GM18858 (cell line): ENCODE results near the gene PTTG1IP.
"Not testable (repeated sequence)": the region's sequence is repeated elsewhere in the genome, so short reads cannot be mapped to it uniquely, and the experiment has no call there.

Experiments
- ATAC-seq: cut with Tn5 transposase; IDR thresholded peaks from one replicate; pipeline ENCODE4 v1.9.1; 2021; ENCODE audit not compliant: unreplicated experiment

The PTTG1IP gene

GRCh38 chr21:44886113-44887075, 12.9 kb upstream of the PTTG1IP start:
- no peak for ATAC-seq

GRCh38 chr21:44885615-44886014, 12.1 kb upstream of the PTTG1IP start:
- no peak for ATAC-seq

- no peak for ATAC-seq
These were observed 10.6 kb upstream of the PTTG1IP start for GRCh38 chr21:44884097-44884496.

GRCh38 chr21:44883250-44883649, 9.8 kb upstream of the PTTG1IP start:
- ATAC-seq, result no peak

- ATAC-seq, result no peak
These were observed 7.8 kb upstream of the PTTG1IP start for GRCh38 chr21:44881198-44881872.

- ATAC-seq, result no peak
These were observed 7.1 kb upstream of the PTTG1IP start for GRCh38 chr21:44880405-44881197.

- not testable (repeated sequence) for ATAC-seq
These were observed 5.7 kb upstream of the PTTG1IP start for GRCh38 chr21:44879238-44879637.

GRCh38 chr21:44878053-44878982, 4.8 kb upstream of the PTTG1IP start:
- no peak for ATAC-seq

GRCh38 chr21:44876849-44877575, 3.5 kb upstream of the PTTG1IP start:
- no peak for ATAC-seq

- ATAC-seq, result no peak
These were observed 1.8 kb upstream of the PTTG1IP start for GRCh38 chr21:44875316-44875700.

GRCh38 chr21:44874497-44875315, 1.2 kb upstream of the PTTG1IP start:
- ATAC-seq, result no peak

- no peak for ATAC-seq
These were observed 678 bp upstream of the PTTG1IP start for GRCh38 chr21:44874240-44874496.

GRCh38 chr21:44872649-44873355, 688 bp downstream of the PTTG1IP start:
- ATAC-seq, result no peak

- ATAC-seq, result no peak
These were observed 1.2 kb downstream of the PTTG1IP start for GRCh38 chr21:44872323-44872648.

- no peak for ATAC-seq
These were observed 1.8 kb downstream of the PTTG1IP start for GRCh38 chr21:44871576-44872269.

- no peak for ATAC-seq
These were observed 2.6 kb downstream of the PTTG1IP start for GRCh38 chr21:44870748-44871495.
